OCI-LY1 (cell line): ENCODE data around the gene NTF3.
"Not testable (repeated sequence)": the region's sequence is repeated elsewhere in the genome, so short reads cannot be mapped to it uniquely, and the experiment has no call there.

ENCODE experiments used
- H2AFZ ChIP-seq: fragments of 200-600 bp; sonication (generic), shearing (Covaris generic); 2 replicates; pipeline ENCODE4 v1.6.0; 2014; ENCODE audit warnings: antibody characterized with exemption, mild to moderate bottlenecking, low read length
- H3F3A ChIP-seq: fragments of 200-600 bp; sonication (generic), shearing (Covaris generic); 2 replicates; pipeline ENCODE4 v1.6.0; 2014; ENCODE audit warnings: mild to moderate bottlenecking, antibody characterized with exemption, low read length, moderate library complexity; ENCODE audit not compliant: insufficient read depth
- H3K27ac ChIP-seq: fragments of 200-600 bp; sonication (generic); 2 replicates; pipeline ENCODE4 v1.5.1; 2014; ENCODE audit warnings: low read length, mixed run types, mild to moderate bottlenecking, low read depth; ENCODE audit not compliant: poor library complexity, severe bottlenecking
- H3K27me3 ChIP-seq: fragments of 200-600 bp; sonication (generic); 2 replicates; pipeline ENCODE4 v1.6.0; 2014; ENCODE audit warnings: antibody characterized with exemption, mild to moderate bottlenecking, low read length, moderate library complexity; ENCODE audit not compliant: insufficient read depth
- H3K36me3 ChIP-seq: fragments of 200-600 bp; sonication (generic); 2 replicates; pipeline ENCODE4 v1.6.1; 2014; ENCODE audit warnings: mild to moderate bottlenecking, antibody characterized with exemption, low read length, moderate library complexity, mixed read lengths; ENCODE audit not compliant: insufficient read depth
- H3K4me1 ChIP-seq: fragments of 200-600 bp; sonication (generic); 2 replicates; pipeline ENCODE4 v1.5.1; 2014; ENCODE audit warnings: mild to moderate bottlenecking, low read length, moderate library complexity; ENCODE audit not compliant: insufficient read depth, severe bottlenecking
- H3K4me2 ChIP-seq: fragments of 200-600 bp; sonication (generic), shearing (Covaris generic); 2 replicates; pipeline ENCODE4 v1.6.1; 2014; ENCODE audit warnings: low read length
- H3K4me3 ChIP-seq: fragments of 200-600 bp; sonication (generic); 2 replicates; pipeline ENCODE4 v1.5.1; 2014; ENCODE audit warnings: low read length, low read depth, mild to moderate bottlenecking, mixed read lengths; ENCODE audit not compliant: poor library complexity, severe bottlenecking
- H3K79me2 ChIP-seq: fragments of 200-600 bp; shearing (Covaris generic); 2 replicates; pipeline ENCODE4 v1.6.1; 2016; ENCODE audit warnings: mixed run types, low read length, mixed read lengths; ENCODE audit not compliant: insufficient read depth
- H3K9ac ChIP-seq: fragments of 200-600 bp; sonication (generic), shearing (Covaris generic); 2 replicates; pipeline ENCODE4 v1.6.1; 2014; ENCODE audit warnings: mild to moderate bottlenecking, low read length, mixed read lengths
- H3K9me2 ChIP-seq: fragments of 200-600 bp; sonication (generic), shearing (Covaris generic); 2 replicates; pipeline ENCODE4 v1.6.1; 2014; ENCODE audit warnings: low read depth, mild to moderate bottlenecking, low read length, mixed read lengths
- H3K9me3 ChIP-seq: fragments of 200-600 bp; shearing (Covaris generic); 2 replicates; pipeline ENCODE4 v1.6.1; 2014; ENCODE audit warnings: low read length, mixed read lengths
- H4K20me1 ChIP-seq: fragments of 200-600 bp; sonication (generic), shearing (Covaris generic); 2 replicates; pipeline ENCODE4 v1.6.0; 2016; ENCODE audit warnings: mild to moderate bottlenecking, low read length; ENCODE audit not compliant: insufficient read depth
- EZH2 ChIP-seq: fragments of 200-600 bp; sonication (generic), shearing (Covaris generic); IDR thresholded peaks from 2 replicates; pipeline ENCODE4 v1.8.0; 2017; ENCODE audit warnings: borderline replicate concordance, mixed run types, mild to moderate bottlenecking, antibody characterized with exemption, low read length, moderate library complexity, mixed read lengths
- TF ChIP-seq, protein P1 (sequence below): fragments of 200-600 bp; sonication (generic), shearing (Covaris generic); IDR thresholded peaks from 2 replicates; pipeline ENCODE4 v1.5.1; 2017; ENCODE audit warnings: mild to moderate bottlenecking, antibody characterized with exemption, low read length, moderate library complexity, mixed read lengths

Gene NTF3

DNA sequence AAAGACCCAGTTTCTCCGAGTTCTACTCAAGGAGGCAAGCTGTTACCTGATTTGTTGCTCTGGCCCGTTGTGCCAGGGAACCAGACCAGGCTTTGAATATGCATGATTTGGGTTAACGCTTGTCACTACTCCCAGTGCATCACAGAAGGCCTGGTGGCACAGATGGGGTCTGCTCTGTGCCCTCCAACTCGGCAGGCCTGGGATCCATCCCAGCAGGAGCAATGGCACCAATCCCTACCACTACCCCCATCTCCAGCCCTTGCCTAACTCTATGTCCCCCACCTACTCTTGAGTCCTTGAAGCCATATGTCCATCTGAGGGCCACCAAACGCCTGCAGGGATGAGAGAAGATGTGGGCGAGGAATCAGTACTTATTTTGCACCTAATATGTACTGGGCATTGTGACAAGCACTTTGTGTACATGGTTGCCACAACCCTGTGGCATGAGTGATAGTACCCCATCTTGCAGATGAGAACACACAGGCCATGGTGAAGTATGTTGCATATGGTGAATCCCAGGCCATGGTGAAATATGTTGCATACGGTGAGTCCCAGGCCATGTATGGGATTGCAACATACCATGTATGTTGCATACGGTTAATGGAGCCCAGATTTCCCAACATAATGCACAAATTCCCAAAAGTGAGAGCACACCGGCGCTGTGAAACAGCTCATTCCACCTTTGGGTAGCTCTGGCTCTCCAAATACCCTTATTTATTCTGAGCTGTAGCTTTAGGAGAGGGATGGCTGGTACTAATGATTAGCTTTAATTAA lies 102.7 kb downstream of the NTF3 start:
- H3K4me1 ChIP-seq = no peaks in the 10 kb centered on the region
- H3K9me3 ChIP-seq = no peaks in the 10 kb centered on the region
- no peak overlapping the region for H3K9ac ChIP-seq
- H3K4me3 ChIP-seq = no peak overlapping the region
- no peak overlapping the region for H3K27ac ChIP-seq
- H4K20me1 ChIP-seq = no peaks in the 10 kb centered on the region
- no peaks in the 10 kb centered on the region for H3F3A ChIP-seq
- TF ChIP-seq, protein P1, sequence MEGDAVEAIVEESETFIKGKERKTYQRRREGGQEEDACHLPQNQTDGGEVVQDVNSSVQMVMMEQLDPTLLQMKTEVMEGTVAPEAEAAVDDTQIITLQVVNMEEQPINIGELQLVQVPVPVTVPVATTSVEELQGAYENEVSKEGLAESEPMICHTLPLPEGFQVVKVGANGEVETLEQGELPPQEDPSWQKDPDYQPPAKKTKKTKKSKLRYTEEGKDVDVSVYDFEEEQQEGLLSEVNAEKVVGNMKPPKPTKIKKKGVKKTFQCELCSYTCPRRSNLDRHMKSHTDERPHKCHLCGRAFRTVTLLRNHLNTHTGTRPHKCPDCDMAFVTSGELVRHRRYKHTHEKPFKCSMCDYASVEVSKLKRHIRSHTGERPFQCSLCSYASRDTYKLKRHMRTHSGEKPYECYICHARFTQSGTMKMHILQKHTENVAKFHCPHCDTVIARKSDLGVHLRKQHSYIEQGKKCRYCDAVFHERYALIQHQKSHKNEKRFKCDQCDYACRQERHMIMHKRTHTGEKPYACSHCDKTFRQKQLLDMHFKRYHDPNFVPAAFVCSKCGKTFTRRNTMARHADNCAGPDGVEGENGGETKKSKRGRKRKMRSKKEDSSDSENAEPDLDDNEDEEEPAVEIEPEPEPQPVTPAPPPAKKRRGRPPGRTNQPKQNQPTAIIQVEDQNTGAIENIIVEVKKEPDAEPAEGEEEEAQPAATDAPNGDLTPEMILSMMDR = no peak
- TF ChIP-seq EZH2 = no peak
- no peaks in the 10 kb centered on the region for H3K9me2 ChIP-seq
- H3K27me3 ChIP-seq = no peaks in the 10 kb centered on the region
- no peak overlapping the region for H3K4me2 ChIP-seq
- no peak overlapping the region for H2AFZ ChIP-seq
- no peaks in the 10 kb centered on the region for H3K36me3 ChIP-seq
- H3K79me2 ChIP-seq = no peaks in the 10 kb centered on the region

DNA sequence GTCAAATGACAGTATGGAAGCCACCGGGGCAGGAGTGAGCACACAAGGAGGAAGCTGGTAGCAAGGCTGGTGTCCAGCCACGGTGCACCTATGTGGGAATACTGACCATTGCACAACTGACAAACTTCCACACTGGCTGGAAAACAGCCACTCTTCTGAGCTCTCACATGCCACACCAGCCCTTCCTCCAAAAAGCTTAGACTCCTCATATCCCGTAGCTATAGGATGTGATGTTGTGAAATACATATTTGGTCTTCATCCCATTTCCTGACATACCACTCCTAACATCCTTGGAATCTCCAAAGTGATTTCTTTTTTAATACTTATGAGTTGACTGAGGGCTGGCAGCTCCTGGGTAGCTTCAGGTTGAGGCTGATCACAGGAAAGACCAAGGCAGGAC lies 103.6 kb downstream of the NTF3 start:
- H3K9ac ChIP-seq = no peak overlapping the region
- no peaks in the 10 kb centered on the region for H3K36me3 ChIP-seq
- H3K4me3 ChIP-seq = no peak overlapping the region
- no peaks in the 10 kb centered on the region for H3K79me2 ChIP-seq
- no peaks in the 10 kb centered on the region for H3F3A ChIP-seq
- no peaks in the 10 kb centered on the region for H4K20me1 ChIP-seq
- no peaks in the 10 kb centered on the region for H3K4me1 ChIP-seq
- H3K27me3 ChIP-seq = no peaks in the 10 kb centered on the region
- no peak overlapping the region for H3K27ac ChIP-seq
- H2AFZ ChIP-seq = no peak overlapping the region
- H3K9me2 ChIP-seq = no peaks in the 10 kb centered on the region
- H3K9me3 ChIP-seq = no peaks in the 10 kb centered on the region
- no peak for TF ChIP-seq EZH2
- TF ChIP-seq, protein P1 = no peak
- H3K4me2 ChIP-seq = no peak overlapping the region

DNA sequence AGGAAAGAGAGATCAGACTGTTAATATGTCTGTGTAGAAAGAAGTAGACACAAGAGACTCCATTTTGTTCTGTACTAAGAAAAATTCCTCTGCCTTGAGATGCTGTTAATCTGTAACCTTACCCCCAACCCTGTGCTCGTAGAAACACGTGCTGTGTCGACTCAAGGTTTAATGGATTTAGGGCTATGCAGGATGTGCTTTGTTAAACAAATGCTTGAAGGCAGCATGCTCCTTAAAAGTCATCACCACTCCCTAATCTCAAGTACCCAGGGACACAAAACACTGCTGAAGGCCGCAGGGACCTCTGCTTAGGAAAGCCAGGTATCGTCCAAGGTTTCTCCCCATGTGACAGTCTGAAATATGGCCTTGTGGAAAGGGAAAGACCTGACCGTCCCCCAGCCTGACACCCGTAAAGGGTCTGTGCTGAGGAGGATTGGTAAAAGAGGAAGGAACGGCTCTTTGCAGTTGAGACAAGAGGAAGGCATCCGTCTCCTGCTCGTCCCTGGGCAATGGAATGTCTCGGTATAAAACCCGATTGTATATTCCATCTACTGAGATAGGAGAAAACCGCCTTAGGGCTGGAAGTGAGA lies 105.2 kb downstream of the NTF3 start:
- H3K4me2 ChIP-seq, H3K27me3 ChIP-seq, H3F3A ChIP-seq, H3K9me3 ChIP-seq, H4K20me1 ChIP-seq, H2AFZ ChIP-seq, H3K4me1 ChIP-seq, H3K4me3 ChIP-seq, H3K79me2 ChIP-seq, H3K27ac ChIP-seq, H3K9ac ChIP-seq, H3K36me3 ChIP-seq, H3K9me2 ChIP-seq: not testable (repeated sequence)

DNA sequence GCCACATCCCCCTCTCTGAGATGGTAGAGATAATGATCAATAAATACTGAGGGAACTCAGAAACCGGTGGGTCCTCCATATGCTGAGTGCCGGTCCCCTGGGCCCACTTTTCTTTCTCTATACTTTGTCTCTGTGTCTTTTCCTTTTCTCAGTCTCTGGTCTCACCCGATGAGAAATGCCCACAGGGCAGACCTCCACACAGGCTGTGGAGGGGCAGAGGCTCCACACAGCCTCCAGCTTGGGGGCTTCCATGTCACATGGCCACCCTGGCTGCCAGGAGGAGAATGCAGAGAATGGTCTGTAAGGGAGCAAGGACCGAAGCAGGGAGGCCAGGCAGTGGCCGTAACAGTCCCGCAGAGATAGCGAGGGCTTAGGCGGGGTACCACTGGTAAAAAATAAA lies 105.9 kb downstream of the NTF3 start:
- Histone ChIP-seq H3K36me3 (no peaks in the 10 kb centered on the region), H2AFZ (no peak overlapping the region), H3K9me2 (no peaks in the 10 kb centered on the region), H3K27me3 (no peaks in the 10 kb centered on the region), H3K4me1 (no peaks in the 10 kb centered on the region), H3K9me3 (no peaks in the 10 kb centered on the region), H3K4me2 (no peak overlapping the region), H3K27ac (no peak overlapping the region), H3F3A (no peaks in the 10 kb centered on the region), H3K9ac (no peak overlapping the region), H4K20me1 (no peaks in the 10 kb centered on the region), H3K79me2 (no peaks in the 10 kb centered on the region), H3K4me3 (no peak overlapping the region)
- TF ChIP-seq, protein P1 = no peak
- no peak for TF ChIP-seq EZH2
